ENCODE measurements around the gene ZNF181.
"Not testable (repeated sequence)": the region's sequence is repeated elsewhere in the genome, so short reads cannot be mapped to it uniquely, and the experiment has no call there.

Gene ZNF181
- total RNA-seq, result 2.9 to 11.8 (median 7.5) reads per million in 18 experiments

DNA sequence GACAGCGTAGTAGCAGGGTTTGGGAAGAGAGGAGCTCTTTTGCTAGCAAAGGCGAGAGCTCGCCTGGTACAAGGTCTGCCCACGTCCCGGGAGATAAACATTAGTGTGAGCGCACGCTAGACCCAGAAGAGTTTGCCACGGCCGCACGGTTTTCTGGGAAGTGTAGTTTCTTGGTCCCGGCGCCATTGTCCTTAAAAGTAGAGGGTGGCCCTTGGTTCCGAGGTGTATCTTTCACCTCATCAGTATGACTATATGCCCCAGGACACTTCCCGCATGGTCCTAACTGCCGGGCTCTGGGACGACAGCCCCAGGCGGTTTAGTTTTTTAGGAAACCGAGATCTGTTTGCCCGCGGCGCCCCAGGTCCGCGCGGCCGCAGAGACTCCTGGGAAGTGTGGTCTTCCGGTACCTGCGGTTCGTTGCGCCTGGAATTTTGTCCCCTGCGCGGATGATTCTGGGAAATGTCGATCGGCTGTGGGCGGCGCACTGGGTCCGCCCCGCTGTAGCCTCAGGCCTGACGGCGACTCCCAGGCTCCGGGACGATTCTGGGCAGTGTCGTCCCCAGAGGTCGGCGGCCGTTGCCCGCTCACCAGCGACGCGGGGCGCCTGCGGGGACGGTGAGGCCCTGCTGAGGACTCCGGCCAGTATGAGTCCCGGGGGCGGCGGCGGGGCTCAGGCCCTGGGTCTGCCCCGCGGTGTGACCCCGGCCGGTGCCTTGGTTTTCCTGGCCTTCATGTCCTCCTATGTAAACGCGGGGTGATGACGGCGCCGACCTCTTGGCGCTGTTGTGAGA, at the start of gene ZNF181:
TSS of gene ZNF181 (plus strand) at position 498 of the 791 bp plus-strand sequence. CDS start 795 bp downstream, outside the sequence.
- DNase-seq, result peak; percentile 88 to 94

DNA sequence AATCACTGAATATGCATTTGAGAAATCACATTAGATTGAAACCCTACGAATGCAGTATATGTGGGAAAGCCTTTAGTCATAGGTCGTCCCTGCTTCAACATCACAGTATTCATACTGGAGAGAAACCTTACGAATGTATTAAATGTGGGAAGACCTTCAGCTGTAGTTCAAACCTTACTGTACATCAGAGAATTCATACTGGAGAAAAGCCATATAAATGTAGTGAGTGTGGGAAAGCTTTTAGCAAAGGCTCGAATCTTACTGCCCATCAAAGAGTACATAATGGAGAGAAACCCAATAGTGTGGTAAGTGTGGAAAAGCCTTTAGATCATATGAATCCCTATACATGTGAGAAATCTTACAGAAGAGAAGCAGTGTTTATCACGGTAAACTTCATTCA, 48.8 kb upstream of the ZNF181 start:
- DNase-seq, result not testable (repeated sequence)

DNA sequence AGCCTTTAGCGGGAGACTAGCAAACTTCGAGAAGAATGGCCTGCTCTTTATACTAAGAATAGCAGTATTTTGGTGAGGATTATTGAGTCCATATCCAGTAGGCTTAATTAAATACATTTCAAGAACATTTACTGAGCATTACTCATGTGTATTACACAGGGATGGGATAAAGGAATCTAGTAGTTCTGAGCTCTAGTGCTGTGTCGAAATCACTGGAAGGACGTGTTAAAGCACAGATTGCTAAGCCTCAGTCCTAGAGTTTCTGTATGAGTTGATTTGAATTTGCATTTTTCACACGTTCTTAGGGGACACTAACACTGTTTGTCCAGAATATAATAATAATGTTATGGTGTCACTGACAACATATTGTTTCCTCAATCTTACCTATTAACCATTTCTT, 47.6 kb upstream of the ZNF181 start:
- no peak for DNase-seq

DNA sequence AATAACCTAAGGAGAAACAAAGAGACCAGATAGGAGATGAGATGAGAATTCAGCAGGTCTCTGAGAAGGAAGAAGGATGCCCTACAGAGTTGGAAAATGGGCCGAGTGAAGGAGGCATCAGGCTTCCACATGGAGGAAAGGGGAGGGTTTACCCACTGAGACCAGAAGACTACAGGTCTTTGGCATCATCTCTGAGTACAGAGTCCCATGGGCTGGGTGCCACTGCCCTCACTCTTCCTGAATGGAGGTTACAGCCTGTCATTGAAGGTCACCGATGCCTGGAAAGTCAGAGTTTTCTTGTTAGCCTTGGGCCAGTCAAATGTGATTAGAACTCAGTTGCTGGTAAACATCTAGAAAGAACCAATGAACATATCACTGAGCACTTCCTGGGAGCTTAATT, 46.7 kb upstream of the ZNF181 start:
- no peak for DNase-seq

DNA sequence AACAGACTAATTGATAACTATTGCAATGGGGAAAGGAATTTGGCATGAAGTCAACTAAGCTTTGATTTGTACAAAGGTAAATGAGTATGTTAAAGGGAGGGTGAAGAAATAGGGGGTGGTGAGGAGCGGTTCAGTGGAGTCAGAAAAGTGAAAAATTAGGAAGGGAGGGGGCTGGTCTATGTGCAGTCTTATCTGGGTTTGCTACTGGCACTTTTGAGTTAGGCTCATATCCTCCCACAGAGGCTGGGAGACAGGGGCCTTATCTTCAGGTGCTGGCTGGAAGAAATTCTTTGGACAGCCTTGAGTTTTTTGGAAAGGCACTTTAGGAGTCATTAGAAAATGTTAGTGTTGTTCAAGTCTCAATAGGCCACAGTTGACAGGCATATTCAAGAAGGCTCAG, 45.5 kb upstream of the ZNF181 start:
- no peak for DNase-seq

DNA sequence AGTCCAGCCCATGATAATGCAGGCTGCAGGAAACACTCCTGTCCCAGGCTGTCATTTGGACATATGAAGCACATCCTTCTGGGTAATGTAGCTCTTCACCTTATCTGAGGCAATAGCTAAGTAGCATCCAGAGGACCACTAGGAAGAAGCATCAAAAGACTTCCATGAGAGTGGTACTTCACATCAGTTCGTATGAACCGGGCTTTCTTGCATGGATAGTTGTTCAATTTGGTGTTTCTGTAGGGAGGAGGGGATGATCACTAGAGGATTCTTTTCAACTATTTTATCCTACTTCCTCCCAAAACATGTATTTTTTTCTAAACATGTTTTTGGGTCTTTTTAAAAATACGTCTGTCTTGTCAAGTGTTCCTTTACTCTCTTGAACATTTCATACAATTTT, 43.7 kb upstream of the ZNF181 start:
- no peak for DNase-seq

DNA sequence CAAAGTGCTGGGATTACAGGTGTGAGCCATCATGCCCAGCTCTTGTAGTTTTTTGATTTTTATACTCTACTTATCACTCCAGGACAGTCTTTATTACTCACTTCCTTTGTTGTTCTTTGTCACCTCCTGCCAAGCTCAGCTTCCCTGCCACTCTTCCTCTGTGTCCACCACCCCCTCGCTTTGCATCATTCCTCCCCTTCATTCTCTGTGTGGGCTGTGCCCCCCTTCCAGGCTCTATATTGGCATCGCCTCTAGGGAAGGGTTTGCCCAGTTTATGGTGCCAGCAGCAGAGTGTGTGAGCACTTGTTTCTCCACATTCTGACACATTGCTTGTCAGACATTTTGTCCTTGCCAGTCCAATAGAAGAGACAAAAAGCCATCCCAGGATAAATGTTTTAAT, 41.5 kb upstream of the ZNF181 start:
- DNase-seq, result no peak

DNA sequence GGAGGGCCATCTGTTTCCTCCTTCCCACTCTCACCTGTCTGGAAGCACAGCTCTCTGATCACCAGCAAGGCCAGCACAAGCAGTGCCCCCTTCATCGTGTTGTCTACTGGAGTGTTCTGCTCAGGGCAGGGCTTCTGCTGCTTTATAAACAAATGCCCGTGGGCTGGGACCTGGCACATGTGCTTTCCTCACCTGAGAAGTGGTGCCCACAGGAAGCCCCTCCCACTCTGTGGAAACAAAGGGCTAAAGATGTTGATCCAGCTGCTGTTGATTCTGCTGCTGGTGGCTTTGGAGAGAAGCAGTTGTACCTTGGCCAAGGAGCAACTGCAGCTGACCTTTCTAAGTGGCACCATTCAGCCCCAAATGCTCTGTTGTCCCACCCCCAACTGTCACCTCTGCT, 26.4 kb upstream of the ZNF181 start:
- DNase-seq, result no peak

DNA sequence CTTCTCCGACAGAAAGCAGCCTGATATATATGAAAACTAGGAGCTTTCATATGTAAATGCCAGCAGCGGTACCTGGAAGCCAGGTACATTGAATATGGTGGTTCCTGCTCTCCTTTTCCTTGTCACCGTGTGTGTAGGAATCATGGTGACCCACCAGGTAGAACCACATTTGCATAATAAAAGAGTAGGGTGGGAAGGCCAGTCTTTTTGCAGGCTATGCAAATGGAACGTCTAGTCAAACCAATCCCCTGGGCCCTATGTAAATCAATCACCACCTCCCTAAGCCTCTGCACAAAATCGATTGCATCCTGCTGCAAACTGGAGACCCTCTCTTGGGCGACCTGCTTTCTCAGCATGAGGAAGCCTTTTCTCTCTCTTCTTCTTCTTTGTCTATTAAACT, 22.2 kb upstream of the ZNF181 start:
- DNase-seq, result no peak

DNA sequence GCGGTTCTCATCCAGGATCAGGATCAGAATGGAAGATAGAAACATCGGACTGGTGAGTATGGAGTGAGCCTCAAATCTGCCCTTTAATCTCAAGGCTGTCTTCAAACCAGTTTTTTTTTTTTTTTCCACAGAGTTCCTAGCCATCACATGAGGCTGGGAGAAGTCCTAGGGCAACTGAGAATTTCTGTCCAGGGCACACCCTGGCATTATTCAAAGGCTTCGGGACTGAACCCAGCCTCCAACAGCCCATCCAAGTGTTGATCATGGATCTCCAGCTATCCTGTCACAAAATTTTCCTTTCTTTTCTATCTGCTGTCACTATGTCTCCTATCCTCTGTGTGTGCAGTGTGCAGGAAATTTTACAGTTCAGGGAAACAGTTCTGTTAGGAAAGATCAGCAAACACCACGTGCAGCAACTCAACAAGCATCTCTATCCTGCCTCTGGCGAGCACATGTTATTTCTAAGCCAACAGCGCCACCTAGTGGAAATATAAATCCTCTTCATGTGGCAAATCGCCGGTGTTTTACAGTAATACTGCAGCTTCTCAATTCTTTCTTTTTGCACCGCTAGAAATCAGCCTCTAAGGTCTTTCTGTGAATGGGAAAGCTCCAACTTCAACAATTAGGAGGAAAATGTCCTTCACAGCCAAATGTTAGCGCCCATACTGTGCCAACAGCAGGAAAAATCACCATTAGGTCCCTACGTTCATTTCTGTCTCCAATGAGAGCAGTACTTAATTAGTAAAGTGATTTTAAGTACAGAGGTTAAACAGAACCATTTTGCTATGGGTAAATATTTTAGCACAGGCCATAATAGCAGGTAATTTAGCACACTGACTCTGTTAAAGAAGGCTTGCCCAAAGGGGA, 21.4 kb upstream of the ZNF181 start:
- DNase-seq, result peak; percentile 69 to 75

DNA sequence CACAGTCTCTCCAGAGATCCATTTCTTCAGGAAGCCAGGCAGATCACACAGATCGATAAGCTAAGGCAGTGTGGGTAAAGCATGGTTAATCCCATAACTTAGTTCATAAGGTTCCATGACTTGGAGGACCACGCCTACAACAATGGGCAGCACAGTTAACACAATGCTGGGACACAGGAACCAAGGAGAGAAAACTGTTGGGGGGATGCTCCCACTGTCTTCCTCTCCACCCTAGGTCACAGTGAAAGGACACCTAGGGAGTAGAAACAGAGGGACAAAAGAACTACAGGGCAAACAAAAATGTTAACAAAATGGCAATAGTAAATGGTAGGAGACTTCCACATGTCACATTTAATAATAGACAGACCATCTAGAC, 20.8 kb upstream of the ZNF181 start:
- no peak for DNase-seq

DNA sequence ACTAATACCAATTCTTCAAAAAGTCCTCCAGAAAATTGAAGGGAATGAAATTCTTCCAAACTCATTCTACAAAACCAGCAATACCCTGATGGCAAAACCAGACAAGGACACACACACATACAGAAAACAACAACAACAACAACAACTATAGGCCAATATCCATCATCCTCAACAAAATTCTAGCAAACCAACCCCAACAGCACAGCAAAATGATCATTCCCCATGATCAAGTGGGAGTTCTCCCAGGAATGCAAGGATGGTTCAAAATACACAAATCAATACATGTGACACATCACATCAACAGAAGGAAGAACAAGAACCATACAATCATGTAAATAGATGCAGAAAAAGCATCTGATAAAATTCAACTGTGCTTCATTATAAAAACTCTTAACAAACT, 18.7 kb upstream of the ZNF181 start:
- no peak for DNase-seq

DNA sequence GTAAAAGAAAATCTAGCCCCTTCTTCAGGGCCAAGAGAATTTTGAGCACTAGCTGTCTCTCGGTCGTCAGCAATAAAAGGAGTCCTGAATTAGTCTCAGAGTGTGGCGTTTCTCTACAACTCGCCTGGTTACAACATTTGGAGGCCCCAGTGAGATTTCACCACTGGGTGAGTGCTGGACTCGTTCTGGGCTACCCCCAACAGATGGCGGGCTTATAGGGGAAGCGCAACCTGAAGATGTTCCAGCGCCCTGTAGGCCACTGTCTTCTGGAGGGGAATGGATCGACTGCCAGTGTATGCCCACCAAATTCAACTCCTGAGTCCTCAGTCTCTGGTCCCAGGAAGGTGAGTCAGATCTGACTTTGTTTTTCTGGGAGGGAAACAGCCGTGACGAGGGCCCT, 11.7 kb upstream of the ZNF181 start:
- DNase-seq, result no peak

DNA sequence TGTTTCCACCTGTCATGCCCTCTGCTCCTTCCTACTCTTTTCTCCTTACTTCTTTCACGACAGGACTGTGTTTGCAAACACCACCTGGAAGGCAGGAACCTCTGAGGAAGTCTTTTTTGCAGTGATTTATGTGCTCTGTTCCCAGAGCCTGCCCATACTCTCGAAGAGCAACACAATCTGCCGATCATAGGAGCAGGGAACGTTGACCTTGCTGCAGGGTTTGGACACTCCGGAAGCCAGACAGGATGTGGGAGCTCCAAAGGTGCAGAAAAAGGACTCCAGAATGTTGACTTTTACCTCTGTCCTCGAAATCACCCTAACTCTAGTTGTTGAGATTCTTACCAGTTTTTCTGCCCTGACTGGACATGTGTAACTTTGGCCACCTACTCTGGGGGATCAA, 8.6 kb upstream of the ZNF181 start:
- DNase-seq, result no peak

DNA sequence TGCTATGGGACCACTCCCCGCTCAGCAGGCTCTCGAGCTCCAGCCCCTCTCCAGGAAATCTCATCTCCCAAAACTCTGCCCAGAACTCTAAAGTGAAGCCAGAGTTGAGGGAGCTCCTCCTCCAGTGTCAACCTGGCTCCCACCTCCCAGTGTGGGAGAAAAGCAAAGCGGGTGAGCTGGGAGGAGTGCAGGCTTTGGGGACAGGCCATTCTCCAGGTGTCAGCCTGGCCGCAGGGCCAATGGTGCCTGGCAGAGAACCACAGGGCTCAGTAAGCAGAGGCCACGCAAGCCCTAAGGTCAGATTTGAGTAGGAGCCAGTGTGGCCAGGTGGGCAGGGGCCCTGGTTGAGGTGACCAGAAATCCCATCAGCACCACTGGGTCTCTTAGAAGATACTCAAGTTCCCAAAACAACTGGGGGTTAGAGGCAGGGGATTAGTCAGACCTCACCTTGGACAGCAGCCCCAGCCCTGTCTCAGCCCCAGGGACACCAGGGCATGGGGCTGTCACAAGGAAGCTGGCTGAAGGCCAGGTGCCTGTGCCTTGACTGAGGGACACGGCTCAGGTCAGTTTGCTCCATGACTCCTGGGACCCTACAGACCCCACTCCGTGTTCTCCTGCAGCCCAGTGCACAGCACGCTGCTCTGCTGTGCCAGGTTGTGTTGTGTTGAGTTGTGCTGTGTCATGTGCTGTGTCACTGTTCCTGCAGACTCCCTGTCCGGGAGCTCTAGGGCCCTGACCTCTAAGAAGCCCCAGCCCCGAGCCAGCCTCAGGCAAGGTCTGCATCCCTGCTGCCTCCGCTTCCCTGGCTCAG, 2.8 kb upstream of the ZNF181 start:
- DNase-seq, result no peak

DNA sequence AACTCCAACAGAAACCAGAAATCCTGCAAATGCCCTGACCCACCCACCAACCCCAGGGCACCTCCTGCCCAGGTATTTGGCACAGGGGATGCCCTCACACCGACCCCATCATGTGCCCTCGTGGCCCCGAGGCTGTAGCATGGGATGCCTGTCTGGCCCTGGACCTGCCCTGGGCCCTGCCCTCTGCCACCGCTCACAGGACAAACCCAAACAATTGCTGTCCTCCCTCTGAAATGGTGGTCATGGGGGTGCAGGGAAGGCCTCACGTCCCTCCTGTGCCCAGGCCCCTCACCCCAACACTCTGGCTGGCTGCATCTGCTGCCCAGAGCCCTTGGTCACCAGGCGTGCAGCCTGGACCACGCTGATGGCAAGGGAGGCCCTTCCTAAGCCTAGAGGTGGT, 2.1 kb upstream of the ZNF181 start:
- no peak for DNase-seq

DNA sequence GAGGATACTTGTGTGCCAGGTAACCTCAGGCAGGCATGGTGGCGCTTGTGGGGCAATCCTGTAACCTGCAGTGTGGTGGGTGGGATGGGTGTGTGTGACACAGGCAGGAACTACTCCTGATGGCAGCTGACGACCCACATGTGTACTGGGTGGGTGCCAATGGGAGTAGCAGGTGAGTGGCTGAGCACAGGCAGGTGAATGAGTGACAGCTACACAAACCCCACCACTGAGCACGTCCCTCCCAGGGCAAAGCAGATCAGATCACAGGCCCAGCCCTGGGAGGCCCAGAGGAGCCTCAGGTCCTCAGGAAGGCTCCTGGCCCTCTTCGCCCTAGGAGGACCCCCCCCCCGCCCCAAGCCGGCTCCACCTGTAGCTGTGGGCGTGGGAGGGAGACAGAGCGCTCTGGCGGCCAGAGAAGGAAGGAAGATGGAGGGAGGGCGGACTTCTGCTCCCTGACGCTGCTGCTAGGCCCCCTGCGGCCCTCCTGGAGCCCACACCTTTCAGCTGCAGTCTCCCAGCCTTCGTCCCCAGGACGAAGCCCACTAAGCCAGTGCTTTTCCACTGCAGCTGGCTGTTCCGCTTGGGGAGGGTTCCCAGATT, 1.3 kb upstream of the ZNF181 start:
- DNase-seq, result no peak

DNA sequence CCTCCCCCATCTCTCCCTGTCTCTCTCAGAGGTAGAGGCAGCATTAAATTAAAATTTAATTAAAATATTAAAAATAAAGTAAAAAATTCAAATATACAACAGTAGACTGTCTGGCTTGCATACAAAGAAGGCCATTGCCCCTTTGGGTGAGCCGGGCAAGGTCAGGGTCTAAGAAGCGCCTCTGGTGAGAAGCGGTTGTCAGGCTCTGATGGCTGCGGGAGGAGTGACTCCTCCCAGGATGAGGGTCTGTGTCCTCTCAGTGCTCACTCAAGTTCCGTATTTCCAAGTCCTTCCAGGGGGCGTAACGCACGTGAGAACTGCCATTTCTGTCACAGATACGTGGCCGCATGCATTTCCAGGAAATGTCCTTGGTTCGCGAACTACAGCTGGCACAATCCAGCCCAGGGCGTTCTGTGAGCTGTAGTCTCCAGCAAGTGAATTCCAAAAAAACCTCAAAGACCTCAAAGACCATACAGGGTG, 737 bp upstream of the ZNF181 start:
- DNase-seq, result peak; percentile 68 to 69

DNA sequence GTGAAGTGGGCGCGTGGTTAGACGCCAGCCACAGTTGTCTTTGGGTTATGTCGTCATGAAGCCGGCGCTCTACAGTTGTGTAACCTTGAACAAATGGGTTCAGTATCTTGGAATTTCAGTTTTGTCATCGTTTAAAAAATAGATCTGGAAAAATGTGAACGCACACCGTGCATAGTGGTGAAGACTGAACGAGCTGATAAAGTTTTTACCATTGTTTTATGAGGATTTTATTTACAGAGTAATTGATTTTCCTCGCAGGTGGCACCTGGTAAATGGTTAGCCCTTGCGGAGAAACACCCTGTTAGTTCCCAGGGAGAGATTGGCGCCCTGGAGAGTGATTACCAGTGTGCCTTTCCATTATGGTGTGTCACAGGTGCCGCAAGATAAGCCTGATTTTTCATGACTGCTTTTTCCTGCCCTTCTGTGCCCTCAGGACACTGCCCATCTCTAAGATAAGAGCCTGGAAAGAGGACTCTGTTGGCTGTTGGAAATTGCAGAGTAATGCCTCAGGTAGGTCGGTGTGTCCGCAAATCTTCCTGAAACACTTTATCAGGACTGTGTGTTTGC, 577 bp downstream of the ZNF181 start:
- peak; percentile 78 to 89 for DNase-seq

DNA sequence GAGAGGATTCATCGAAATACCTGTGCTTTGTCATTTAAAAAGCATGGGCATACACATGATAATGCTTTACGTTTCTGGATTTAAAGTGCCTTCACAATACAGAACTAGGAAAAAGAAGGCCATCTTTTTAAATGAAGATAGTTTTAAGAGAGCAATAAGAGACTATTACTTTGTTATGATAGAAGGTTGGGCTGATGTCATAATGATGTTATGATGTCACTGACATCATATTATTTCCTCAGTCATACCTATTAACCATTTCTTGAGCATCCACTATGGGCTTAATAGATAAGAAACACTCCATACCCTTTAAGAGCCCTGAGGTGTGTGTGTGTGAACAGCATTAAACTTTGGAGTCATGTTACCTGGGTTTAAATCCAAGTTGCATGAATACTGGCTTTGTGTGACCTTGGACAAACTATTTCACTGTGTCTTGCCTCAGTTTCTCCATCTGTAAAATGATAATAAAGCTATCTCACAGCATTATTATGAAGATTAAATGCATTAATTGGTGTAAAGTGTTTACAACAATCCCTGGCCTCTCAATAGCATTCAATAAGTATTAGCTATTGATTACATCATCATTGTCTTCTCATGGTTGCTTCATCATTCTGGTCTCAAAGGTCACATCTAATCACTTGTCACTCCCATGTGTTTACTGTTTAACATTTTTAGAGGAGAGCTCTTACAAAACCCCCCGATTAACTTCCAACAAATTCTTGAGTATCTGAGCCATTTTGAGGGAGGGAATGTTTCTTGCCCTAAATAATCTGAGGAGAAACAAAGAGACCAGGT, 11.1 kb downstream of the ZNF181 start:
- no peak for DNase-seq

DNA sequence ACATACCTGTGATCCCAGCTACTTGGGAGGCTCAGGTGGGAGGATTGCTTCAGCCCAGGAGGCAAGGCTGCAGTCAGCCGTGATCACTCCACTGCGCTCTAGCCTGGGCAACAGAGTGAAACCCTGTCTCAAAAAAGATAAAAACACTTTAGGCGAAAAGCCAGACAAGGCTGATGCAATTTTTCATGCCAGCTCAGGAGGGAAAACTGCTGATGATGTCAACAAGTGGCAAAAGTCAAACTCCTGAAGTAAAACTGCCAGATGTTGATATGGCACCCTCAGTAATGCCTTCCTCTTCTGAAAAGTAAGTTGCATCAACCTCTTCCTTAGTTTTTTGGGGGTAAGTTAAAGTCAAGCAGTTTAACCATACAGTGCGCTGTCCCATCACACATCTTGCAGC, 23.4 kb downstream of the ZNF181 start:
- no peak for DNase-seq
